GM21381 (cell line): ENCODE measurements around the gene GOPC.
"Not testable (repeated sequence)": the region's sequence is repeated elsewhere in the genome, so short reads cannot be mapped to it uniquely, and the experiment has no call there.

Experiments
- ATAC-seq: cut with Tn5 transposase; IDR thresholded peaks from one replicate; pipeline ENCODE4 v1.9.1; 2021; ENCODE audit warnings: mild to moderate bottlenecking, moderate library complexity; ENCODE audit not compliant: unreplicated experiment

The GOPC gene

GRCh38 chr6:117518870-117519269, 83.4 kb downstream of the GOPC start:
- ATAC-seq, result no peak

- ATAC-seq, result not testable (repeated sequence)
These were observed 84.3 kb downstream of the GOPC start for GRCh38 chr6:117517995-117518394.

- ATAC-seq, result no peak
These were observed 87.0 kb downstream of the GOPC start for GRCh38 chr6:117515326-117515725.

- ATAC-seq, result no peak
These were observed 87.7 kb downstream of the GOPC start for GRCh38 chr6:117514655-117515054.

- no peak for ATAC-seq
These were observed 88.4 kb downstream of the GOPC start for GRCh38 chr6:117513778-117514365.

GRCh38 chr6:117512987-117513573, 89.2 kb downstream of the GOPC start:
- no peak for ATAC-seq

GRCh38 chr6:117512056-117512828, 90.1 kb downstream of the GOPC start:
- ATAC-seq, result no peak
